Adrenal gland (tissue), 5 donors: ENCODE results near the gene TRAPPC12.

Source experiments
- CTCF ChIP-seq, 6 experiments: fragments of 450-650 bp in 4 of 6; fragments of 200-600 bp in 2 of 6; sonication (generic) in 1 of 6; IDR thresholded peaks; 1 replicate in 5 of 6; 2 replicates in 1 of 6; pipeline versions ENCODE4 v1.5.1 to v1.8.0; 2016 to 2021; ENCODE audit warnings: antibody characterized with exemption in 6 of 6, mild to moderate bottlenecking in 2 of 6, moderate library complexity in 1 of 6
- POLR2A ChIP-seq, 2 donors: fragments of 450-650 bp; IDR thresholded peaks; one replicate each; pipeline ENCODE4 v1.6.1; 2017; ENCODE audit warnings: antibody characterized with exemption in 2 of 2, mild to moderate bottlenecking in 2 of 2, moderate library complexity in 1 of 2
- donor health status: DM: no; HTN: no; CAD: no.

GRCh38 chr2:3426615-3427014, 47.1 kb downstream of the TRAPPC12 start:
- no peak for TF ChIP-seq CTCF (IDR thresholded peaks at IDR 0.05)
- TF ChIP-seq POLR2A (IDR thresholded peaks at IDR 0.05): no peak
